SIG-M5 (cell line): Measurements from ENCODE around the gene KIAA1586.
"Not testable (repeated sequence)": the region's sequence is repeated elsewhere in the genome, so short reads cannot be mapped to it uniquely, and the experiment has no call there.

Experiments
- DNase-seq: peaks from one replicate; lab custom pipeline; 2025; lab: John Stamatoyannopoulos, UW

Gene KIAA1586

GRCh38 chr6:57046332-57047256 is at the start of gene KIAA1586:
Gene KIAA1586 (plus strand): TSS chr6:57046693. CDS start chr6:57046756, 63 bp downstream.
- peak; percentile 4 for DNase-seq

- no peak for DNase-seq
These were observed 47.4 kb upstream of the KIAA1586 start for GRCh38 chr6:56999049-56999448.

GRCh38 chr6:56999748-57000147 is 46.7 kb upstream of the KIAA1586 start:
- DNase-seq, result not testable (repeated sequence)

GRCh38 chr6:57002197-57002596 is 44.3 kb upstream of the KIAA1586 start:
- DNase-seq, result no peak

GRCh38 chr6:57004292-57004691 is 42.2 kb upstream of the KIAA1586 start:
- DNase-seq, result no peak

GRCh38 chr6:57006101-57006500 is 40.4 kb upstream of the KIAA1586 start:
- no peak for DNase-seq

- DNase-seq, result not testable (repeated sequence)
These were observed 38.4 kb upstream of the KIAA1586 start for GRCh38 chr6:57008069-57008468.

- no peak for DNase-seq
These were observed 33.0 kb upstream of the KIAA1586 start for GRCh38 chr6:57013521-57013926.

- no peak for DNase-seq
These were observed 29.4 kb upstream of the KIAA1586 start for GRCh38 chr6:57017069-57017468.

- DNase-seq, result no peak
These were observed 28.7 kb upstream of the KIAA1586 start for GRCh38 chr6:57017841-57018240.

GRCh38 chr6:57019434-57019833 is 27.1 kb upstream of the KIAA1586 start:
- DNase-seq, result no peak

- no peak for DNase-seq
These were observed 25.3 kb upstream of the KIAA1586 start for GRCh38 chr6:57021086-57021720.

- DNase-seq, result no peak
These were observed 22.2 kb upstream of the KIAA1586 start for GRCh38 chr6:57024321-57024720.

- no peak for DNase-seq
These were observed 21.7 kb upstream of the KIAA1586 start for GRCh38 chr6:57024775-57025174.

GRCh38 chr6:57026001-57026400 is 20.5 kb upstream of the KIAA1586 start:
- no peak for DNase-seq

- DNase-seq, result no peak
These were observed 19.2 kb upstream of the KIAA1586 start for GRCh38 chr6:57027301-57027700.

GRCh38 chr6:57029213-57029612 is 17.3 kb upstream of the KIAA1586 start:
- DNase-seq, result no peak

GRCh38 chr6:57033228-57033627 is 13.3 kb upstream of the KIAA1586 start:
- DNase-seq, result no peak

GRCh38 chr6:57035549-57035948 is 10.9 kb upstream of the KIAA1586 start:
- DNase-seq, result no peak

- no peak for DNase-seq
These were observed 7.6 kb upstream of the KIAA1586 start for GRCh38 chr6:57038906-57039305.

GRCh38 chr6:57040011-57040410 is 6.5 kb upstream of the KIAA1586 start:
- no peak for DNase-seq

- DNase-seq, result not testable (repeated sequence)
These were observed 2.4 kb upstream of the KIAA1586 start for GRCh38 chr6:57044061-57044460.

- no peak for DNase-seq
These were observed 1.9 kb upstream of the KIAA1586 start for GRCh38 chr6:57044568-57044967.
